GM12878 (cell line): ENCODE results near the gene FLAD1. TPM values are rescaled to one million over a fixed set of nuclear protein-coding genes. Genes with fewer than 3 reads are reported as not detected.
A peak's percentile ranks its signal among the peaks of the same experiment; 100 is the strongest.

Experiments
- CBX5 ChIP-seq: sonication (generic); IDR thresholded peaks from 2 replicates; pipeline ENCODE4 v1.6.1; 2016; ENCODE audit warnings: low read depth, moderate library complexity, mild to moderate bottlenecking, inconsistent platforms
- CHD1 ChIP-seq: IDR thresholded peaks from 2 replicates; pipeline ENCODE4 v1.6.1; 2012; ENCODE audit warnings: low read depth, low read length, improper control_type of control experiment
- DPF2 ChIP-seq: fragments of 450-650 bp; IDR thresholded peaks from 2 replicates; pipeline ENCODE4 v1.6.1; 2017; ENCODE audit warnings: mild to moderate bottlenecking
- ETV6 ChIP-seq, 2 experiments: fragments of 450-650 bp in 1 of 2; IDR thresholded peaks in 1 of 2; conservative IDR thresholded peaks in 1 of 2; 2 replicates each; pipeline ENCODE4 v1.6.1; 2014; ENCODE audit warnings: antibody characterized with exemption in 1 of 2, borderline replicate concordance in 1 of 2, low read depth in 1 of 2, mild to moderate bottlenecking in 1 of 2, moderate library complexity in 1 of 2
- HCFC1 ChIP-seq: fragments of 150-350 bp; IDR thresholded peaks from 2 replicates; pipeline ENCODE4 v1.6.1; 2014; ENCODE audit warnings: low read length
- HDAC2 ChIP-seq: fragments of 200-600 bp; sonication (generic); IDR thresholded peaks from 2 replicates; pipeline ENCODE4 v1.6.1; 2017
- HDGF ChIP-seq: fragments of 450-650 bp; IDR thresholded peaks from 2 replicates; pipeline ENCODE4 v1.6.1; 2016; ENCODE audit warnings: antibody characterized with exemption
- KDM1A ChIP-seq: fragments of 200-600 bp; sonication (generic); IDR thresholded peaks from 2 replicates; pipeline ENCODE4 v1.6.1; 2016; ENCODE audit warnings: borderline replicate concordance
- MEF2A ChIP-seq: IDR thresholded peaks from 2 replicates; pipeline ENCODE4 v1.6.1; 2011; ENCODE audit warnings: low read depth, mild to moderate bottlenecking, low read length, moderate library complexity; ENCODE audit not compliant: insufficient read depth
- NR2C2 ChIP-seq: IDR thresholded peaks from 2 replicates; pipeline ENCODE4 v1.6.1; 2011; ENCODE audit warnings: borderline replicate concordance, low read depth; ENCODE audit not compliant: control insufficient read depth, insufficient read length
- NRF1 ChIP-seq: conservative IDR thresholded peaks from 2 replicates; pipeline ENCODE4 v1.6.1; 2011; ENCODE audit warnings: mild to moderate bottlenecking, low read depth, low read length, improper control_type of control experiment
- SP1 ChIP-seq: IDR thresholded peaks from one replicate; pipeline ENCODE4 v1.6.1; 2011; ENCODE audit warnings: low read depth, low read length
- STAT3 ChIP-seq: IDR thresholded peaks from 2 replicates; pipeline ENCODE4 v1.6.1; 2011; ENCODE audit warnings: low read depth, low read length, improper control_type of control experiment
- YY1 ChIP-seq: IDR thresholded peaks from 2 replicates; pipeline ENCODE4 v1.6.1; 2011; ENCODE audit warnings: low read depth, mild to moderate bottlenecking, low read length
- ZNF207 ChIP-seq: fragments of 450-650 bp; IDR thresholded peaks from 2 replicates; pipeline ENCODE4 v1.6.1; 2014; ENCODE audit warnings: antibody characterized with exemption, mild to moderate bottlenecking, borderline replicate concordance
- polyA plus RNA-seq, 11 experiments: library from polyadenylated mRNA; depleted of rRNA in 4 of 11; unstranded in 6 of 11; stranded (reverse) in 5 of 11; fragments of >200 nt; fragmentation: Nextera tagmentation in 4 of 11; fragmentation: Illumina TruSeq in 1 of 11; extraction: Ambion mirVana in 4 of 11; extraction: Trizol in 1 of 11; gene quantifications; 1 replicate in 1 of 11; 2 replicates in 10 of 11; pipeline versions ENCODE4 v1.2.1 to v1.2.3, GENCODE V29; 2011 to 2016; ENCODE audit warnings: inconsistent platforms in 2 of 11, missing spikeins in 2 of 11, low read depth in 1 of 11
- total RNA-seq, 4 experiments: library from RNA; depleted of rRNA in 3 of 4; stranded (reverse); fragments of >200 nt in 3 of 4; fragmentation: Illumina TruSeq in 1 of 4; extraction: Trizol in 1 of 4; gene quantifications; 2 replicates each; pipeline versions ENCODE4 v1.2.1 to v1.2.3, GENCODE V29; 2013 to 2021
- TF ChIP-seq, protein P1 (sequence below): fragments of 450-650 bp; IDR thresholded peaks from 2 replicates; pipeline ENCODE4 v1.6.1; 2017; ENCODE audit warnings: borderline replicate concordance
- TF ChIP-seq, protein P2 (sequence below): IDR thresholded peaks from 2 replicates; pipeline ENCODE4 v1.6.1; 2011; ENCODE audit warnings: low read depth, mild to moderate bottlenecking, low read length, moderate library complexity, borderline replicate concordance; ENCODE audit errors: extremely low read depth

The FLAD1 gene
- total and polyA plus RNA-seq, 10 of the 15 experiments (the other 5 are each of a cell fraction or from before 2014, with no cell fraction given): 22.9 to 93.4 (median 56.6) TPM

- 0 out of 2 replicates have a peak, but pooled peaks have one; percentile 57 for TF ChIP-seq STAT3
- TF ChIP-seq MEF2A: 0 out of 2 replicates have a peak, but pooled peaks have one; percentile 24
- TF ChIP-seq ETV6 (conservative IDR thresholded peaks at IDR 0.05 in 1 of 2, IDR thresholded peaks at IDR 0.05 in 1 of 2; ENCODE audit: borderline replicate concordance in 1 of 2, low read depth in 1 of 2): no peak
- peak; percentile 98 for TF ChIP-seq SP1
- TF ChIP-seq, protein P1, sequence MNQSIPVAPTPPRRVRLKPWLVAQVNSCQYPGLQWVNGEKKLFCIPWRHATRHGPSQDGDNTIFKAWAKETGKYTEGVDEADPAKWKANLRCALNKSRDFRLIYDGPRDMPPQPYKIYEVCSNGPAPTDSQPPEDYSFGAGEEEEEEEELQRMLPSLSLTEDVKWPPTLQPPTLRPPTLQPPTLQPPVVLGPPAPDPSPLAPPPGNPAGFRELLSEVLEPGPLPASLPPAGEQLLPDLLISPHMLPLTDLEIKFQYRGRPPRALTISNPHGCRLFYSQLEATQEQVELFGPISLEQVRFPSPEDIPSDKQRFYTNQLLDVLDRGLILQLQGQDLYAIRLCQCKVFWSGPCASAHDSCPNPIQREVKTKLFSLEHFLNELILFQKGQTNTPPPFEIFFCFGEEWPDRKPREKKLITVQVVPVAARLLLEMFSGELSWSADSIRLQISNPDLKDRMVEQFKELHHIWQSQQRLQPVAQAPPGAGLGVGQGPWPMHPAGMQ: no peak
- no peak for TF ChIP-seq KDM1A
- TF ChIP-seq HDGF: peak; percentile 42; the same call in 1 of the 2 replicates
- TF ChIP-seq ZNF207: peak; percentile 87; the same call in 1 of the 2 replicates
- peak; percentile 41; the same call in 1 of the 2 replicates for TF ChIP-seq HCFC1
- no peak for TF ChIP-seq CHD1
- peak; percentile 83 for TF ChIP-seq DPF2
- TF ChIP-seq, protein P2, sequence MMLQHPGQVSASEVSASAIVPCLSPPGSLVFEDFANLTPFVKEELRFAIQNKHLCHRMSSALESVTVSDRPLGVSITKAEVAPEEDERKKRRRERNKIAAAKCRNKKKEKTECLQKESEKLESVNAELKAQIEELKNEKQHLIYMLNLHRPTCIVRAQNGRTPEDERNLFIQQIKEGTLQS: no peak
- no peak for TF ChIP-seq NR2C2
- no peak for TF ChIP-seq NRF1
- no peak for TF ChIP-seq CBX5
- TF ChIP-seq HDAC2: no peak
- peak; percentile 86 for TF ChIP-seq YY1
Observed at GRCh38 chr1:155000726-155001424, 17.7 kb downstream of the FLAD1 start (continued).
